Measurements from ENCODE around the gene DPP7. TPM values are rescaled to one million over a fixed set of nuclear protein-coding genes. Genes with fewer than 3 reads are reported as not detected.
A peak's percentile ranks its signal among the peaks of the same experiment; 100 is the strongest.
"Not testable (repeated sequence)": the region's sequence is repeated elsewhere in the genome, so short reads cannot be mapped to it uniquely, and the experiment has no call there.

Gene DPP7
- total RNA-seq, 1 experiment from 2014 or later: 114 TPM

GRCh38 chr9:137118092-137118603 lies 3.6 kb upstream of the DPP7 start:
- H3K4me1 ChIP-seq (ENCODE audit: low read length): peaks cover 42% of the 10 kb centered on the region
- H3K4me2 ChIP-seq (ENCODE audit: low read depth, low read length, poor library complexity, severe bottlenecking); DNase-seq; H3K9me2 ChIP-seq (replicated peaks; ENCODE audit: insufficient read depth, low read length); H3K79me2 ChIP-seq (ENCODE audit: low read length); H3K27me3 ChIP-seq (ENCODE audit: low read length); H4K20me1 ChIP-seq (ENCODE audit: insufficient read depth, low read depth, low read length); H3K36me3 ChIP-seq (ENCODE audit: insufficient read depth, low read length); H3K9me3 ChIP-seq (ENCODE audit: low read length); H3K4me3 ChIP-seq (ENCODE audit: low read length); H2AFZ ChIP-seq (ENCODE audit: low read length); H3K27ac ChIP-seq (ENCODE audit: low read length); H3K9ac ChIP-seq (ENCODE audit: low read length): not testable (repeated sequence)

- H3K79me2 ChIP-seq (ENCODE audit: low read length): peaks cover 5% of the 10 kb centered on the region; the same call in 1 of the 2 replicates
- H3K27ac ChIP-seq (ENCODE audit: low read length): no peak overlapping the region
- no peak overlapping the region for H3K4me2 ChIP-seq (ENCODE audit: low read depth, low read length, poor library complexity, severe bottlenecking)
- H3K27me3 ChIP-seq (ENCODE audit: low read length): no peaks in the 10 kb centered on the region
- no peak for DNase-seq
- H3K36me3 ChIP-seq (ENCODE audit: insufficient read depth, low read length): no peaks in the 10 kb centered on the region
- no peaks in the 10 kb centered on the region for H4K20me1 ChIP-seq (ENCODE audit: insufficient read depth, low read depth, low read length)
- no peak overlapping the region for H3K4me3 ChIP-seq (ENCODE audit: low read length)
- no peak overlapping the region for H3K9ac ChIP-seq (ENCODE audit: low read length)
- H3K4me1 ChIP-seq (ENCODE audit: low read length): peaks cover 36% of the 10 kb centered on the region
- no peaks in the 10 kb centered on the region for H3K9me3 ChIP-seq (ENCODE audit: low read length)
- H3K9me2 ChIP-seq (replicated peaks; ENCODE audit: insufficient read depth, low read length): no peaks in the 10 kb centered on the region
- no peak overlapping the region for H2AFZ ChIP-seq (ENCODE audit: low read length)
These were observed 2.8 kb upstream of the DPP7 start for GRCh38 chr9:137117269-137117731.

GRCh38 chr9:137116728-137117127 lies 2.2 kb upstream of the DPP7 start:
- H2AFZ ChIP-seq (ENCODE audit: low read length): no peak overlapping the region
- peaks cover 30% of the 10 kb centered on the region for H3K4me1 ChIP-seq (ENCODE audit: low read length)
- H3K9me2 ChIP-seq (replicated peaks; ENCODE audit: insufficient read depth, low read length): no peaks in the 10 kb centered on the region
- H3K9me3 ChIP-seq (ENCODE audit: low read length): no peaks in the 10 kb centered on the region
- H3K4me3 ChIP-seq (ENCODE audit: low read length): no peak overlapping the region
- no peak overlapping the region for H3K27ac ChIP-seq (ENCODE audit: low read length)
- H3K79me2 ChIP-seq (ENCODE audit: low read length): peaks cover 5% of the 10 kb centered on the region; the same call in 1 of the 2 replicates
- DNase-seq: no peak
- no peaks in the 10 kb centered on the region for H3K36me3 ChIP-seq (ENCODE audit: insufficient read depth, low read length)
- no peaks in the 10 kb centered on the region for H3K27me3 ChIP-seq (ENCODE audit: low read length)
- no peak overlapping the region for H3K9ac ChIP-seq (ENCODE audit: low read length)
- no peaks in the 10 kb centered on the region for H4K20me1 ChIP-seq (ENCODE audit: insufficient read depth, low read depth, low read length)
- H3K4me2 ChIP-seq (ENCODE audit: low read depth, low read length, poor library complexity, severe bottlenecking): no peak overlapping the region

GRCh38 chr9:137116027-137116507 lies 1.5 kb upstream of the DPP7 start:
- no peaks in the 10 kb centered on the region for H3K36me3 ChIP-seq (ENCODE audit: insufficient read depth, low read length)
- H3K4me2 ChIP-seq (ENCODE audit: low read depth, low read length, poor library complexity, severe bottlenecking): no peak overlapping the region
- H3K4me3 ChIP-seq (ENCODE audit: low read length): no peak overlapping the region
- DNase-seq: no peak
- no peaks in the 10 kb centered on the region for H4K20me1 ChIP-seq (ENCODE audit: insufficient read depth, low read depth, low read length)
- no peak overlapping the region for H2AFZ ChIP-seq (ENCODE audit: low read length)
- peaks cover 28% of the 10 kb centered on the region for H3K4me1 ChIP-seq (ENCODE audit: low read length)
- no peak overlapping the region for H3K9ac ChIP-seq (ENCODE audit: low read length)
- no peaks in the 10 kb centered on the region for H3K9me3 ChIP-seq (ENCODE audit: low read length)
- H3K79me2 ChIP-seq (ENCODE audit: low read length): peaks cover 5% of the 10 kb centered on the region; the same call in 1 of the 2 replicates
- H3K9me2 ChIP-seq (replicated peaks; ENCODE audit: insufficient read depth, low read length): no peaks in the 10 kb centered on the region
- no peaks in the 10 kb centered on the region for H3K27me3 ChIP-seq (ENCODE audit: low read length)
- H3K27ac ChIP-seq (ENCODE audit: low read length): no peak overlapping the region

GRCh38 chr9:137115394-137116026 lies 977 bp upstream of the DPP7 start:
- Histone ChIP-seq H3K9me2 (replicated peaks; ENCODE audit: insufficient read depth, low read length) (no peaks in the 10 kb centered on the region), H3K79me2 (ENCODE audit: low read length) (peaks cover 5% of the 10 kb centered on the region; the same call in 1 of the 2 replicates), H3K36me3 (ENCODE audit: insufficient read depth, low read length) (no peaks in the 10 kb centered on the region), H3K4me1 (ENCODE audit: low read length) (peaks cover 28% of the 10 kb centered on the region), H2AFZ (ENCODE audit: low read length) (no peak overlapping the region), H3K4me2 (ENCODE audit: low read depth, low read length, poor library complexity, severe bottlenecking) (peak overlapping the region; percentile 78), H4K20me1 (ENCODE audit: insufficient read depth, low read depth, low read length) (no peaks in the 10 kb centered on the region), H3K9me3 (ENCODE audit: low read length) (no peaks in the 10 kb centered on the region), H3K4me3 (ENCODE audit: low read length) (peak overlapping the region; percentile 82; the same call in 1 of the 2 replicates), H3K9ac (ENCODE audit: low read length) (peak overlapping the region; percentile 81), H3K27me3 (ENCODE audit: low read length) (no peaks in the 10 kb centered on the region), H3K27ac (ENCODE audit: low read length) (no peak overlapping the region)
- no peak for DNase-seq

- Histone ChIP-seq H4K20me1 (ENCODE audit: insufficient read depth, low read depth, low read length) (no peaks in the 10 kb centered on the region), H3K79me2 (ENCODE audit: low read length) (peaks cover 5% of the 10 kb centered on the region; the same call in 1 of the 2 replicates), H3K36me3 (ENCODE audit: insufficient read depth, low read length) (no peaks in the 10 kb centered on the region), H3K9me2 (replicated peaks; ENCODE audit: insufficient read depth, low read length) (no peaks in the 10 kb centered on the region), H3K27me3 (ENCODE audit: low read length) (no peaks in the 10 kb centered on the region), H3K9ac (ENCODE audit: low read length) (peak overlapping the region; percentile 81), H3K27ac (ENCODE audit: low read length) (no peak overlapping the region), H2AFZ (ENCODE audit: low read length) (no peak overlapping the region), H3K4me3 (ENCODE audit: low read length) (peak overlapping the region; percentile 82), H3K9me3 (ENCODE audit: low read length) (no peaks in the 10 kb centered on the region), H3K4me1 (ENCODE audit: low read length) (peaks cover 26% of the 10 kb centered on the region), H3K4me2 (ENCODE audit: low read depth, low read length, poor library complexity, severe bottlenecking) (peak overlapping the region; percentile 78)
- no peak for DNase-seq
These were observed 317 bp downstream of the DPP7 start for GRCh38 chr9:137114220-137114612.

GRCh38 chr9:137113385-137114159 lies 961 bp downstream of the DPP7 start:
- no peak overlapping the region for H2AFZ ChIP-seq (ENCODE audit: low read length)
- H3K27me3 ChIP-seq (ENCODE audit: low read length): no peaks in the 10 kb centered on the region
- H3K79me2 ChIP-seq (ENCODE audit: low read length): peaks cover 5% of the 10 kb centered on the region; the same call in 1 of the 2 replicates
- no peaks in the 10 kb centered on the region for H3K36me3 ChIP-seq (ENCODE audit: insufficient read depth, low read length)
- peak overlapping the region; percentile 49; the same call in 1 of the 2 replicates for H3K4me3 ChIP-seq (ENCODE audit: low read length)
- no peaks in the 10 kb centered on the region for H3K9me3 ChIP-seq (ENCODE audit: low read length)
- peak overlapping the region; percentile 66 for H3K9ac ChIP-seq (ENCODE audit: low read length)
- peaks cover 21% of the 10 kb centered on the region for H3K4me1 ChIP-seq (ENCODE audit: low read length)
- 0 out of 2 replicates have a peak, but pooled peaks cover 3% of the 10 kb centered on the region for H4K20me1 ChIP-seq (ENCODE audit: insufficient read depth, low read depth, low read length)
- H3K27ac ChIP-seq (ENCODE audit: low read length): no peak overlapping the region
- H3K9me2 ChIP-seq (replicated peaks; ENCODE audit: insufficient read depth, low read length): no peaks in the 10 kb centered on the region
- peak overlapping the region; percentile 56 for H3K4me2 ChIP-seq (ENCODE audit: low read depth, low read length, poor library complexity, severe bottlenecking)
- DNase-seq: peak; percentile 72
